Chondrocyte (in vitro differentiated cells): ENCODE measurements around the gene SH3BGR. TPM values are rescaled to one million over a fixed set of nuclear protein-coding genes. Genes with fewer than 3 reads are reported as not detected.

Experiments
- DNase-seq: peaks from one replicate; pipeline ENCODE4 v3.0.0; 2021; ENCODE audit warnings: mixed read lengths, low spot score
- H3K27ac Mint-ChIP-seq: one replicate; pipeline ENCODE4 v1.8.0; 2021; ENCODE audit warnings: mild to moderate bottlenecking, moderate library complexity, mixed read lengths; ENCODE audit not compliant: unreplicated experiment
- H3K27me3 Mint-ChIP-seq: 2 replicates; pipeline ENCODE4 v1.8.0; 2021; ENCODE audit warnings: low read depth, mixed read lengths
- H3K36me3 Mint-ChIP-seq: 2 replicates; pipeline ENCODE4 v1.8.0; 2021; ENCODE audit warnings: low read depth, mixed read lengths
- H3K4me1 Mint-ChIP-seq: 2 replicates; pipeline ENCODE4 v1.8.0; 2021; ENCODE audit warnings: low read depth, mild to moderate bottlenecking, mixed read lengths
- H3K4me3 Mint-ChIP-seq: one replicate; pipeline ENCODE4 v1.8.0; 2021; ENCODE audit warnings: mild to moderate bottlenecking, moderate library complexity, mixed read lengths; ENCODE audit not compliant: unreplicated experiment
- H3K9me3 Mint-ChIP-seq: 2 replicates; pipeline ENCODE4 v1.8.0; 2021; ENCODE audit warnings: low read depth, mixed read lengths
- CTCF ChIP-seq: fragments of 200-600 bp; sonication (generic); IDR thresholded peaks from 2 replicates; pipeline ENCODE4 v1.5.0; 2021; ENCODE audit warnings: antibody characterized with exemption, mild to moderate bottlenecking, moderate library complexity
- total RNA-seq: library from RNA; stranded (reverse); gene quantifications from 3 replicates; pipeline ENCODE4 v1.2.1, GENCODE V29; 2021

Gene SH3BGR
- total RNA-seq, 1 donor from 2014 or later = 3.3 TPM

GRCh38 chr21:39430016-39430415, 21.8 kb upstream of the SH3BGR start:
- Mint-ChIP-seq H3K27me3 (no peaks in the 10 kb centered on the region), H3K4me1 (peaks cover 11% of the 10 kb centered on the region), H3K36me3 (no peaks in the 10 kb centered on the region), H3K27ac (no peak overlapping the region), H3K9me3 (no peaks in the 10 kb centered on the region), H3K4me3 (no peak overlapping the region)
- no peak for DNase-seq
- TF ChIP-seq CTCF = no peak

DNA sequence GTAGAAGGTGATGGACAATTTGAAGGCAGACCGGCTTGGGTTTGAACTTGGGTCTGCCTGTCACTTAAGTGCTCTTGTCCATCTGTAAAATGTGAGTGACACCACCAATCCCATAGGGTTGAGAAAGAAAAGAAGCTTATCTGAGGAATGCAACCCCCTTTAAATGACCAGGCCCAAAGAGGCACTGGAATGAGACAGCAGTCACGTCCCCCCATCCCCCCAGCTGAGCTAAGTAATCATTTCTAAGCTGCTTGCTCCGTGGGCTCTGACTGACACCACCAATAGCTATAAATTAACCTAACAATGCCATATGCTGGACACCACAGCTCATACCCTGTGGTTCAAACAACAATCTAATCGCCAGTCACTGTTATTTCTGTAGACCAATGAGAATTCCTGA, 21.3 kb upstream of the SH3BGR start:
- no peak overlapping the region for H3K27ac Mint-ChIP-seq
- H3K27me3 Mint-ChIP-seq = no peaks in the 10 kb centered on the region
- H3K9me3 Mint-ChIP-seq = no peaks in the 10 kb centered on the region
- no peak for TF ChIP-seq CTCF
- DNase-seq = no peak
- no peaks in the 10 kb centered on the region for H3K36me3 Mint-ChIP-seq
- H3K4me3 Mint-ChIP-seq = no peak overlapping the region
- peaks cover 11% of the 10 kb centered on the region for H3K4me1 Mint-ChIP-seq

- DNase-seq = no peak
- H3K27ac Mint-ChIP-seq = no peak overlapping the region
- no peaks in the 10 kb centered on the region for H3K36me3 Mint-ChIP-seq
- TF ChIP-seq CTCF = no peak
- no peaks in the 10 kb centered on the region for H3K27me3 Mint-ChIP-seq
- H3K4me1 Mint-ChIP-seq = peaks cover 11% of the 10 kb centered on the region
- H3K9me3 Mint-ChIP-seq = no peaks in the 10 kb centered on the region
- H3K4me3 Mint-ChIP-seq = no peak overlapping the region
Measured at GRCh38 chr21:39430954-39431353, 20.8 kb upstream of the SH3BGR start.

- DNase-seq = no peak
- Mint-ChIP-seq H3K27me3 (no peaks in the 10 kb centered on the region), H3K36me3 (no peaks in the 10 kb centered on the region), H3K27ac (no peak overlapping the region), H3K4me1 (peaks cover 11% of the 10 kb centered on the region), H3K4me3 (no peak overlapping the region), H3K9me3 (no peaks in the 10 kb centered on the region)
- no peak for TF ChIP-seq CTCF
Measured at GRCh38 chr21:39434950-39435349, 16.8 kb upstream of the SH3BGR start.

DNA sequence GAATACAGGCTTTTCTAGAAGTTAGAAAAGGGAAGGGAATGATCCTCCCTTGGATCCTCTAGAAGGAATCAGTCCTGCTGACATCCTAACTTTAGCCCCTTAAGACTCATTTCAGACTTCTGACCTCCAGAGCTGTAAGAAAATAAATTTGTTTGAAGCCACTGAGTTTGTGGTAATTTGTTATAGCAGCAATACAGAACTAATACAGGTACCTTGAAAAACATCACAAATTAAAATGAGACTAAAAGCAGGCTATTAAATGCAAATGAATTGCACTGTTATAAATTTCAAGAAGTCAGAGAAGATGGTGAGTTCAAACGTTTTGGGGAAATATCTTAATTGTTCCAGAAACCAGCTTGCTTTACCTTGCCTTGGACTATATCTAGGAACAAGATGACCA, 12.5 kb upstream of the SH3BGR start:
- Mint-ChIP-seq H3K9me3 (no peaks in the 10 kb centered on the region), H3K4me1 (no peaks in the 10 kb centered on the region), H3K4me3 (no peak overlapping the region), H3K36me3 (no peaks in the 10 kb centered on the region), H3K27ac (no peak overlapping the region), H3K27me3 (no peaks in the 10 kb centered on the region)
- TF ChIP-seq CTCF = no peak
- no peak for DNase-seq
